IMR-90 (cell line): ENCODE data around the gene STAG1. TPM values are rescaled to one million over a fixed set of nuclear protein-coding genes. Genes with fewer than 3 reads are reported as not detected.

Experiments
- ATAC-seq: fragments of 200-7000 bp; cut with Tn5 transposase; 2 replicates; pipeline ENCODE4 v1.9.1; 2020; ENCODE audit warnings: low read depth, mild to moderate bottlenecking, moderate library complexity
- BruUV-seq: library from RNA; stranded (reverse); fragments of 400-500 nt; replicated peaks from 2 replicates; lab custom pipeline; 2021; lab: Mats Ljungman, UMichigan
- CTCF ChIA-PET: fragments of 300-600 bp; formaldehyde crosslinking; extraction: SDS; loops from one replicate; lab custom pipeline; 2021; ENCODE audit warnings: antibody characterized with exemption; lab: Yijun Ruan, JAX
- POLR2A ChIA-PET: fragments of 300-600 bp; sonication (Branson Sonifier 250); formaldehyde crosslinking; loops from one replicate; lab custom pipeline; 2022; ENCODE audit warnings: antibody characterized with exemption; ENCODE audit not compliant: unreplicated experiment; lab: Charles Lee
- DNase-seq: peaks from one replicate; pipeline ENCODE4 v3.0.0; 2013
- H2AFZ ChIP-seq: replicated peaks from 2 replicates; pipeline ENCODE3; 2013; ENCODE audit warnings: low read length, mild to moderate bottlenecking; ENCODE audit not compliant: poor library complexity
- H2AK5ac ChIP-seq: 2 replicates; pipeline ENCODE4 v1.6.1; 2013; ENCODE audit warnings: low read depth, low read length, inconsistent platforms
- H2AK9ac ChIP-seq: replicated peaks from 2 replicates; pipeline ENCODE3; 2013; ENCODE audit warnings: mild to moderate bottlenecking, low read depth, low read length, moderate library complexity; ENCODE audit not compliant: poor library complexity
- H2BK120ac ChIP-seq: 2 replicates; pipeline ENCODE4 v1.6.1; 2013; ENCODE audit warnings: low read depth, low read length, inconsistent platforms
- H2BK15ac ChIP-seq: 3 replicates; pipeline ENCODE4 v1.6.1; 2013; ENCODE audit warnings: low read depth, low read length, inconsistent platforms
- H2BK20ac ChIP-seq: 2 replicates; pipeline ENCODE4 v1.6.1; 2013; ENCODE audit warnings: low read depth, mild to moderate bottlenecking, inconsistent platforms, low read length, moderate library complexity
- H2BK5ac ChIP-seq: 2 replicates; pipeline ENCODE4 v1.6.1; 2013; ENCODE audit warnings: mild to moderate bottlenecking, low read depth, low read length, inconsistent platforms; ENCODE audit not compliant: poor library complexity, severe bottlenecking
- H3K14ac ChIP-seq: replicated peaks from 2 replicates; pipeline ENCODE4 v1.6.1; 2013; ENCODE audit warnings: low read depth, low read length, inconsistent platforms
- H3K18ac ChIP-seq: 2 replicates; pipeline ENCODE4 v1.6.1; 2013; ENCODE audit warnings: low read depth, low read length, control low read depth
- H3K23ac ChIP-seq: 2 replicates; pipeline ENCODE4 v1.6.1; 2013; ENCODE audit warnings: low read depth, low read length, inconsistent platforms
- H3K27ac ChIP-seq: 2 replicates; pipeline ENCODE4 v1.5.1; 2013; ENCODE audit warnings: mild to moderate bottlenecking, control low read depth, low read length; ENCODE audit not compliant: insufficient read depth
- H3K27me3 ChIP-seq: 2 replicates; pipeline ENCODE4 v1.6.1; 2013; ENCODE audit warnings: low read length; ENCODE audit not compliant: control insufficient read depth, insufficient read depth
- H3K36me3 ChIP-seq: 2 replicates; pipeline ENCODE4 v1.6.1; 2013; ENCODE audit warnings: low read length, mixed read lengths; ENCODE audit not compliant: control insufficient read depth, insufficient read depth
- H3K4ac ChIP-seq: 2 replicates; pipeline ENCODE4 v1.6.1; 2013; ENCODE audit warnings: low read depth, low read length, inconsistent platforms
- H3K4me1 ChIP-seq: 2 replicates; pipeline ENCODE4 v1.6.1; 2013; ENCODE audit warnings: low read length, mixed read lengths; ENCODE audit not compliant: control insufficient read depth, insufficient read depth
- H3K4me2 ChIP-seq: 2 replicates; pipeline ENCODE4 v1.6.1; 2013; ENCODE audit warnings: low read depth, mild to moderate bottlenecking, control low read depth, low read length, moderate library complexity
- H3K4me3 ChIP-seq: 2 replicates; pipeline ENCODE4 v1.5.1; 2013; ENCODE audit warnings: low read depth, mild to moderate bottlenecking, control low read depth, low read length, moderate library complexity; ENCODE audit not compliant: insufficient read depth
- H3K56ac ChIP-seq: 2 replicates; pipeline ENCODE4 v1.6.1; 2013; ENCODE audit warnings: low read length, inconsistent platforms; ENCODE audit not compliant: insufficient read depth; ENCODE audit errors: extremely low read depth
- H3K79me1 ChIP-seq, 2 experiments: 2 replicates each; pipeline ENCODE4 v1.6.1; 2013; ENCODE audit warnings: low read length in 2 of 2, inconsistent platforms in 1 of 2, low read depth in 1 of 2
- H3K9ac ChIP-seq: 2 replicates; pipeline ENCODE4 v1.6.1; 2013; ENCODE audit warnings: low read depth, low read length, control low read depth
- H3K9me1 ChIP-seq: 2 replicates; pipeline ENCODE4 v1.6.1; 2013; ENCODE audit warnings: low read length, inconsistent platforms; ENCODE audit not compliant: insufficient read depth
- H3K9me3 ChIP-seq: 2 replicates; pipeline ENCODE4 v1.6.1; 2013; ENCODE audit warnings: low read length; ENCODE audit not compliant: control insufficient read depth, insufficient read depth
- H4K20me1 ChIP-seq: 2 replicates; pipeline ENCODE4 v1.6.1; 2013; ENCODE audit warnings: low read length, inconsistent platforms; ENCODE audit not compliant: insufficient read depth
- H4K5ac ChIP-seq: 2 replicates; pipeline ENCODE4 v1.6.1; 2013; ENCODE audit warnings: mild to moderate bottlenecking, low read depth, low read length, control low read depth
- H4K8ac ChIP-seq, 2 experiments: 2 replicates each; pipeline ENCODE4 v1.6.1; 2013; ENCODE audit warnings: low read depth in 2 of 2, low read length in 2 of 2, control low read depth in 1 of 2, inconsistent platforms in 1 of 2
- H4K91ac ChIP-seq: 2 replicates; pipeline ENCODE4 v1.6.1; 2013; ENCODE audit warnings: low read depth, low read length, inconsistent platforms; ENCODE audit not compliant: insufficient read depth
- BHLHE40 ChIP-seq: fragments of 150-350 bp; IDR thresholded peaks from 2 replicates; pipeline ENCODE4 v1.6.1; 2016; ENCODE audit warnings: mild to moderate bottlenecking, low read depth, low read length
- CEBPB ChIP-seq: IDR thresholded peaks from 2 replicates; pipeline ENCODE4 v1.6.1; 2012; ENCODE audit warnings: low read depth, low read length, improper control_type of control experiment
- CHD1 ChIP-seq: IDR thresholded peaks from 2 replicates; pipeline ENCODE4 v1.6.1; 2012; ENCODE audit warnings: low read depth, low read length, improper control_type of control experiment
- CTCF ChIP-seq: conservative IDR thresholded peaks from 2 replicates; pipeline ENCODE4 v1.5.1; 2012; ENCODE audit warnings: mild to moderate bottlenecking, low read depth, low read length, improper control_type of control experiment
- ELK1 ChIP-seq: fragments of 150-350 bp; IDR thresholded peaks from 2 replicates; pipeline ENCODE4 v1.6.1; 2016; ENCODE audit warnings: low read depth, mild to moderate bottlenecking, low read length, moderate library complexity, borderline replicate concordance
- FOS ChIP-seq: fragments of 150-350 bp; IDR thresholded peaks from 2 replicates; pipeline ENCODE4 v1.6.1; 2016; ENCODE audit warnings: low read depth, low read length
- MAFK ChIP-seq: IDR thresholded peaks from 2 replicates; pipeline ENCODE4 v1.6.1; 2012; ENCODE audit warnings: low read depth, low read length, improper control_type of control experiment
- MAZ ChIP-seq: IDR thresholded peaks from 2 replicates; pipeline ENCODE4 v1.6.1; 2012; ENCODE audit warnings: low read depth, mild to moderate bottlenecking, low read length, improper control_type of control experiment, moderate library complexity, borderline replicate concordance
- MXI1 ChIP-seq: IDR thresholded peaks from 2 replicates; pipeline ENCODE4 v1.6.1; 2012; ENCODE audit warnings: low read depth, mild to moderate bottlenecking, low read length, moderate library complexity, borderline replicate concordance
- NFE2L2 ChIP-seq: fragments of 150-350 bp; IDR thresholded peaks from 2 replicates; pipeline ENCODE4 v1.6.1; 2016; ENCODE audit warnings: low read depth, mild to moderate bottlenecking, low read length
- POLR2A ChIP-seq: IDR thresholded peaks from 2 replicates; pipeline ENCODE4 v1.6.1; 2012; ENCODE audit warnings: mild to moderate bottlenecking, low read depth, low read length
- RAD21 ChIP-seq: IDR thresholded peaks from 2 replicates; pipeline ENCODE4 v1.6.1; 2012; ENCODE audit warnings: low read length, improper control_type of control experiment
- RCOR1 ChIP-seq: IDR thresholded peaks from 2 replicates; pipeline ENCODE4 v1.6.1; 2012; ENCODE audit warnings: mild to moderate bottlenecking, low read length, improper control_type of control experiment; ENCODE audit not compliant: insufficient replicate concordance
- RFX5 ChIP-seq: IDR thresholded peaks from 2 replicates; pipeline ENCODE4 v1.8.0; 2012; ENCODE audit warnings: low read depth, mild to moderate bottlenecking, low read length, moderate library complexity
- SMC3 ChIP-seq: fragments of 150-350 bp; IDR thresholded peaks from 2 replicates; pipeline ENCODE4 v1.6.1; 2016; ENCODE audit warnings: low read depth, mild to moderate bottlenecking, antibody characterized with exemption, low read length, moderate library complexity
- USF2 ChIP-seq: fragments of 150-350 bp; IDR thresholded peaks from 2 replicates; pipeline ENCODE4 v1.6.1; 2017; ENCODE audit warnings: mild to moderate bottlenecking, antibody characterized with exemption, low read length, low read depth
- dilution Hi-C: fragments of 300-500 bp; cut with HindIII; formaldehyde crosslinking; loops from one replicate; pipeline ENCODE4 v1.14.3; 2018; ENCODE audit warnings: low sequenced_read_pairs; ENCODE audit not compliant: unreplicated experiment
- in situ Hi-C: fragments of 300-500 bp; cut with MboI; formaldehyde crosslinking; loops from 3 replicates; pipeline ENCODE4 v1.14.3; 2019; ENCODE audit warnings: low sequenced_read_pairs, inconsistent platforms, mixed read lengths
- intact Hi-C: fragments of 100-400 bp; cut with micrococcal nuclease; formaldehyde crosslinking; loops from 2 replicates; pipeline ENCODE4 v1.10.0; 2022
- polyA plus RNA-seq, 3 experiments: library from polyadenylated mRNA; depleted of rRNA; stranded (reverse); fragments of >200 nt; gene quantifications; 2 replicates each; pipeline ENCODE4 v1.2.3, GENCODE V29; 2012; ENCODE audit warnings: low replicate concordance in 1 of 3
- total RNA-seq: library from RNA; depleted of rRNA; stranded (reverse); fragments of >200 nt; gene quantifications from 2 replicates; pipeline ENCODE4 v1.2.3, GENCODE V29; 2012

Gene STAG1
- total and polyA plus RNA-seq, 2 of the 4 experiments (the other 2 are of a cell fraction): 9.6 to 32.3 TPM

GRCh38 chr3:136617198-136617597 lies 135.0 kb downstream of the STAG1 start:
- H3K4ac ChIP-seq: no peak overlapping the region
- H3K9me1 ChIP-seq: peaks cover 2% of the 10 kb centered on the region
- no peak overlapping the region for H2AFZ ChIP-seq
- no peaks in the 10 kb centered on the region; the same call in 1 of the 2 replicates for H4K20me1 ChIP-seq
- H2BK120ac ChIP-seq: no peak overlapping the region
- H2BK5ac ChIP-seq: peak overlapping the region; percentile 53
- no TSS peak for BruUV-seq
- no peak overlapping the region for H2AK5ac ChIP-seq
- in situ Hi-C loops (no loop called here), dilution Hi-C loops (no loop called here), intact Hi-C loops (no loop called here)
- H3K79me1 ChIP-seq: peaks cover 21 to 37% of the 10 kb centered on the region in 2 experiments
- no peak overlapping the region for H2BK20ac ChIP-seq
- no peak overlapping the region for H3K4me3 ChIP-seq
- no peak overlapping the region for H4K5ac ChIP-seq
- no peak overlapping the region for H3K23ac ChIP-seq
- no peaks in the 10 kb centered on the region for H3K9me3 ChIP-seq
- H3K14ac ChIP-seq: no peak overlapping the region; the same call in 1 of the 2 replicates
- ATAC-seq (no peak), DNase-seq (no peak)
- no peak overlapping the region for H3K4me2 ChIP-seq
- peaks cover 2% of the 10 kb centered on the region; the same call in 1 of the 2 replicates for H3K36me3 ChIP-seq
- no peak overlapping the region for H3K56ac ChIP-seq
- TF ChIP-seq SMC3 (no peak), BHLHE40 (no peak), RFX5 (no peak), MAZ (no peak), CTCF (no peak), ELK1 (no peak), POLR2A (no peak), NFE2L2 (no peak), CEBPB (no peak), FOS (no peak), RAD21 (no peak), USF2 (no peak), MXI1 (no peak), RCOR1 (no peak), CHD1 (no peak), MAFK (no peak)
- CTCF ChIA-PET: no interaction called here
- no peak overlapping the region for H3K27ac ChIP-seq
- no peak overlapping the region for H3K9ac ChIP-seq
- peaks cover 2% of the 10 kb centered on the region; the same call in 1 of the 2 replicates for H3K4me1 ChIP-seq
- no peak overlapping the region for H4K8ac ChIP-seq
- H4K91ac ChIP-seq: no peak overlapping the region
- no peak overlapping the region for H2AK9ac ChIP-seq
- no peak overlapping the region for H3K18ac ChIP-seq
- H3K27me3 ChIP-seq: no peaks in the 10 kb centered on the region
- no peak overlapping the region for H2BK15ac ChIP-seq
- POLR2A ChIA-PET: no interaction called here
